ENCODE measurements around the gene DNAH6. TPM values are rescaled to one million over a fixed set of nuclear protein-coding genes. Genes with fewer than 3 reads are reported as not detected.
A peak's percentile ranks its signal among the peaks of the same experiment; 100 is the strongest.

DNAH6 gene
- total RNA-seq, 1 donor from 2014 or later = 1.9 TPM

DNA sequence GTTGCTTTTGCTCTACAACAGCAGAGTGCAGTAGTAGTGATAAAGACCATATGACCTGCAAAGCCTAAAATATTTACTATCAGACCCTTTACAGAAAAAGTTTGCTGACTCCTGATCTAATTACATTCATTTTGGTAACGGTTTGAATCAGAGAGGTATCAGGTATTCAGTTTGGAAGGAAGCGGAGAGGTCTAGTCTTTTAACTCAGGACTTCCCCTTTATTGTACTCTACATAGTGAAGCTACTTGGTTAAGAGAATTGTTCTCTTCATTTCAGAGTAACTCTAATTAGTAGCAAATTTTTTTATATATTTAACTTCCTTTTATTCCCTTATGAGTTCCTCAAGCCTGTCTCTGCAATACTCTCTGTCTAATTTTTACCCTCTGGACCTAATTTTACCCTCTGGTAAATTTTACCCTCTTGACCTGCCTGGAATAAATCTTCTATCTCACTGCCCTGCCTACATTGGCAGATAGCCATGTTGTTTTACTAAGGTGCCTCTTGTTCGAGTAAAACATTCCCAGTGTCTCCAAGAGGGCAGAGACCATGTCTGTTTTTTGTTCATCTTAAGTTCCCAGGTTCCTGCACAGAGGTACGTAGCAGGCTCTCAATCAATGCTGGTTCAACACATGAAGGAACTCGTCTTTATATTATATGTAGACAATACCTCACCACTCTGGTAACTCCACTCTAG, 170.6 kb downstream of the DNAH6 start:
- peak; percentile 88 for ATAC-seq
- DNase-seq (ENCODE audit: low spot score) = no peak

DNA sequence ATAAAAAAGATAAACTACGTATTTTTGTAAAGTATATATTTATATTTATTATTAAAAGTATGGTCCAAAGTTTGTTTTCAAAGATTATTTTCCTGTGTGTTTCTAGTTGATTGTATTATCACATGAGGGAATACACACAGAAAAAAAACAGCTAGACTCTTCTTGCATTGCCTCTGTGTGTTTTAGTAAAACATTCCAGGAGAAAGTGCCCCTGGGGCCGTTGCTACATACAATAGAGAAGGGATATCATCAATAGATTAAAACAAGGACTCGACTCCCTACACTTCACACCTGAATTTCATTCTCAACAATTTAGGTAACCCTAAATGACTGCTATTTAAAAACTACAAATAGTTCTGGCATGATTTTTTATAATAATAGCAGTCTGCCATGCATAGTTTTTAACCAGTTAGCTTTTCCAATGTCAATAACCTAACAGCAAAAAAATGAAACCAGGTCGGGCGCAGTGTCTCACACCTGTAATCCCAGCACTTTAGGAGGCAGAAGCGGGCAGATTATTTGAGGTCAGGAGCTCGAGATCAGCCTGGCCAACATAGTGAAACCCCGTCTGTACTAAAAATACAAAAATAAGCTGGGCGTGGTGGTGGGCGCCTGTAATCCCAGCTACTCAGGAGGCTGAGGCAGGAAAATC, 171.3 kb downstream of the DNAH6 start:
- peak; percentile 60 for ATAC-seq
- DNase-seq (ENCODE audit: low spot score) = no peak

DNA sequence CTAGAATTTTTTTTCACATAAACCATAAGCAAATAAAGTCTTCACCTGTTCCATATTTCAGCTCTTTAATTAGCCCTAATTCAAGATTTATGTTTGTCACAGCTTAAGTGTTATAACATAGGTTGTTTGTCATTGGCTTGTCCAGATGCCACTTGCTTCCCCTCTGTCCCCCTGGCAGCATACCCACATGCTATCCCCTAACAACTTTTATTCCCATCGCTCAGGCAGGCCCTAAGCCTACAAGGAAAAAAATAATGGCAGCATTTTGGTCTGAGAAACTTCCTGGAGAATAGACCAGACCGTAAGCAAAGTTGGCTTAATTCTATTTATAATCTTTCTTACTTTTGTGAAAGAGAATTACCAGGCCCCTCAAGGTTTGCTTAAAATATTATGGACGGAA, 173.9 kb downstream of the DNAH6 start:
- ATAC-seq (no peak), DNase-seq (ENCODE audit: low spot score) (no peak)

DNA sequence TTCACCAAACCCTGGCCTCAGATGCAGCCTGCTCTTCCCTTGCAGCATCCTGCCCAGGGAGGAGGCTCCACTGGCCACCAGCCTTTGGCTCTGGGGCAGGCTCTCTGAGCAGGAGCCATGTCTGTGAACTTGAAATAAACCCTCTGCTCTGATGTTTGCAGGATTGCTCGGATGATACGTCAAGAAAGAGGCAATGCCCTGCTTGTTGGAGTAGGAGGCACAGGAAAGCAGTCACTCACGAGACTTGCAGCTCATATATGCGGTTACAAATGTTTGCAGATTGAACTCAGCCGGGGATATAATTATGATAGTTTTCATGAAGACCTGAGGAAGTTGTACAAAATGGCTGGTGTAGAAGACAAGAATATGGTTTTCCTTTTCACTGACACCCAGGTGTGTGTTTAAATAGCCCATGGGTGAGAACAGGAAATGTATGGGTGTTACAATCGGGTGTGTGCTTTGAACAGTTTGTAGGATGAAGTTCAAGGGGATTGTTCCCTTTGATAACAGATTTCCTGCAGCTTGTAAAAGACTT, 177.9 kb downstream of the DNAH6 start:
- no peak for DNase-seq (ENCODE audit: low spot score)
- ATAC-seq = no peak

DNA sequence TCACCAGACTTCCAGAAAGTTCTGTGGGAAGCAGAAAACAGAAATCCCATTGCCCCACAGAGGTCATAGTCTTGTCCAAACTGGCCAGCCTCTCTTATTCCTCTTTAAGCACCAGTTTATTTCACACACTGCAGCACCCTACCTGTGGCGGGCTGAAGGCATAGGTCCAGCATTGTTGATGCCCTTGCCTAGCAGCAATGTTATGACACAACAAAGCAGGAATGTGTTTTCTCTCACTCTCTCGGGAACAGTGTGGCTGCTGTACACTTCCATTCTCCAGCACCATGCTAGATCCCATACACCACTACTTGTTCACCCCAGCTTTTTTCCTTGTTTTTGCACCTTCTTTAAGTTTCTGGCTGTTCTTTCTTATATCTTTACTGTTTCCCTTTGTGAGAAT, 181.6 kb downstream of the DNAH6 start:
- DNase-seq (ENCODE audit: low spot score) (no peak), ATAC-seq (no peak)

- no peak for ATAC-seq
- no peak for DNase-seq (ENCODE audit: low spot score)
Observed at GRCh38 chr2:84700006-84700405, 183.7 kb downstream of the DNAH6 start.

GRCh38 chr2:84701880-84702279, 185.6 kb downstream of the DNAH6 start:
- ATAC-seq (no peak), DNase-seq (ENCODE audit: low spot score) (no peak)

GRCh38 chr2:84702941-84703340, 186.6 kb downstream of the DNAH6 start:
- DNase-seq (ENCODE audit: low spot score) = no peak
- ATAC-seq = no peak

DNA sequence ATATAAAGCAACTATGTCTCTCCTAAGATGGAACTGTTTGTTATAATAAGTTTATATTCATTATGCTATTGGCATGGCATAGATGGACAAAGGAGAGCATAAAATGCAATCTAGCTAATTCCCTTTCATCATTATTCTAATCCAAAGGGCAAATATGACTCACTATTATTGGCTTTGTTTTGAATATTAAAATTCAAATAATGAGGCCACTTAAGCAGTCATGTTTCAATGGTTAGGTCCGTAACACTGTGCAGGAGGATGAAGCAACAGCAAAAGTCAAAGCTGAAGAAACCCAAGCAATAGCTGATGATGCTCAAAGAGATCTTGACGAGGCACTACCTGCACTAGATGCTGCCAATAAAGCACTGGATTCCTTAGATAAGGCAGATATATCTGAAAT, 187.5 kb downstream of the DNAH6 start:
- DNase-seq (ENCODE audit: low spot score) (no peak), ATAC-seq (no peak)

DNA sequence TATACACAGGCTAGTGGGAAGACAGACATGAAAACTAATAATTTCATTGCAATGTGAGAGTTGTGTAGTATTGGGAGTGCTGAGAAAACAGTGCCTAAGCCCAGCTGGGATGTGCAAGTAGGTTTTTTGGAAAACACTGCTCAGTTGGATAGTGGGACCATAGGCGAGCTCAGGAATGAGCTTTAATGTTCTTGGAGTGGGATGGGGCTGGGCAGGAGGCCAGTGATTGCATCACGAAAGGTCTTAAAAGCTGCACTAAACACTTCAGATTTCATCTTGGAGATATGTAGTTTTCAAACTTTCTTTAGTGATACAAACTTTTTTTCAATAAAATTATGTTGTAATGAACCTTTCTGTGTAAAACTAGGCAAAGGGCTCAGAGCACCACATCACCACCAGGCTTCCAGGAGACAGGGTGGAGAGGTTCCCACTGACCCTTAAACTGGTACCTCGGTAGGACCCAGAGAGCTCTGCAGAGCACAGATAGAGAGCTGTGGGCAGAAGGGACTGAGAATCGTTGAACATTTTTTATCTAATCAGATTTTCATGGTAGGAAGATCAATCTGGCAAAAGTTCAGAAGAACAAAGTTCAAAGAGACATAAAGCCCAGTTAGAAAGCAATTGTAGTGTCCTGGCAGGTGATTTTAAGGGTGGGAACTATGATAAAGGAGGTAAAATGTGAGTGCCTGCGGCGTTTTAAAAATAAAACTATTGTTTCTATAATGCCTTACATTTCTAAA, 188.4 kb downstream of the DNAH6 start:
- ATAC-seq (peak; percentile 94), DNase-seq (ENCODE audit: low spot score) (no peak)

GRCh38 chr2:84705858-84706257, 189.6 kb downstream of the DNAH6 start:
- ATAC-seq (no peak), DNase-seq (ENCODE audit: low spot score) (no peak)

- ATAC-seq (no peak), DNase-seq (ENCODE audit: low spot score) (no peak)
Observed at GRCh38 chr2:84708442-84708841, 192.1 kb downstream of the DNAH6 start.

DNA sequence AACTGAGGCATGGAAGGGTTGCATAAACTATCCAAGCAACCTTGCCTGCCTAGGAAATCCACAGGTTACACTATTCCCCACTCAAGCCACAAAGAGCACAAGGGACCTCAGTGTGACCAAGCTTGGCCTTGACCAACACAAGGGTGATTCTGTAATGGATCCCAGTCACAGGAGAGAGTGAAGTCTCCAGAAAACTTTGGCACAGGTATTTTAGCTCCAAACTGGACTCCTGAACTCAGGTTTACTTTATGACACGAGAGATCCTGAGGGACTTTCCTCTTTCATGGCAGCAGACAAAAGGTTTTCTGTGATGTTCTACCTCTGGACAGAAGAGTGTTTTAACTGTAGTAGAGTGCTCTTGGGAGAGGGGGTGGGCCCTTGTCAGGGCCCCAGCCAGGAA, 195.4 kb downstream of the DNAH6 start:
- ATAC-seq (peak; percentile 63), DNase-seq (ENCODE audit: low spot score) (no peak)

GRCh38 chr2:84713441-84713840, 197.1 kb downstream of the DNAH6 start:
- no peak for DNase-seq (ENCODE audit: low spot score)
- ATAC-seq = no peak

GRCh38 chr2:84716564-84716963, 200.3 kb downstream of the DNAH6 start:
- ATAC-seq (no peak), DNase-seq (ENCODE audit: low spot score) (no peak)

GRCh38 chr2:84717302-84717701, 201.0 kb downstream of the DNAH6 start:
- DNase-seq (ENCODE audit: low spot score) (no peak), ATAC-seq (no peak)

DNA sequence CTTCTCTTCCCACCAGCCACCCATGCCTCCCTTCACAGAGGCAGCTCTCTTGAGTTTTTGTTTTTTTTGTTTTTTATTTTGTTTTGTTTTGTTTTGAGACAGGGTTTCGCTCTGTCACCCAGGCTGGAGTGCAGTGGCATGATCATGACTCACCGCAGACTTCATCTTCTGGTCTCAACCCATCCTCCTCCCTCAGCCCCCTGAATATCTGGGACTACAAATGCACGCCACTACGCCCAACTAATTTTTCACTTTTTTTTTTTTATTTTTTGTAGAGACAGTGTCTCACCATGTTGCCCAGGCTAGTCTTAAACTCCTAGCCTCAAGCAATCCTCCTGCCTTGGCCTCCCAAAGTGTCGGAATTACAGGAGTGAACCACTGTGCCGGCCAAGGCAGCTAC, 203.1 kb downstream of the DNAH6 start:
- ATAC-seq = no peak

GRCh38 chr2:84723831-84724230, 207.5 kb downstream of the DNAH6 start:
- ATAC-seq (no peak), DNase-seq (ENCODE audit: low spot score) (no peak)

More for the DNA sequence above, 203.1 kb downstream of the DNAH6 start:
- no peak for DNase-seq (ENCODE audit: low spot score)

- ATAC-seq (peak; percentile 13), DNase-seq (ENCODE audit: low spot score) (no peak)
Observed at GRCh38 chr2:84725717-84726116, 209.4 kb downstream of the DNAH6 start.

DNA sequence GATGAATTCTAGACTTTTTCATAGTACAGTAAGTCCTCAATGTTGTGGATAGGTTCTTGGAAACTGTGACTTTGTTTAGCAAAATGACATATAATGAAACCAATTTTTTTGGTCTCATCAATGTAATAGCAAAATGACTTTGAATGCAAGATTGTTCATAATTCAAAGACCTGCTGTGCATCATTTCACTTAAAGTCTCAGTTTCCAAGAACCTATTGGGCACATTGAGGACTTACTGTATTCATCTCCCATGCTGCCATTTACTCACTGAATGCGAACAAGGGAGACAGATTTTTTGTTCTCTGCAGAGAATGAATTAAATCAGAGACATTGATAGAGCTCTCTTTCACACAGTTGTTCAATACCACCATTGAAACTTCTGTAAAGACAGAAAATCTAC, 211.0 kb downstream of the DNAH6 start:
- DNase-seq (ENCODE audit: low spot score) (no peak), ATAC-seq (no peak)

DNA sequence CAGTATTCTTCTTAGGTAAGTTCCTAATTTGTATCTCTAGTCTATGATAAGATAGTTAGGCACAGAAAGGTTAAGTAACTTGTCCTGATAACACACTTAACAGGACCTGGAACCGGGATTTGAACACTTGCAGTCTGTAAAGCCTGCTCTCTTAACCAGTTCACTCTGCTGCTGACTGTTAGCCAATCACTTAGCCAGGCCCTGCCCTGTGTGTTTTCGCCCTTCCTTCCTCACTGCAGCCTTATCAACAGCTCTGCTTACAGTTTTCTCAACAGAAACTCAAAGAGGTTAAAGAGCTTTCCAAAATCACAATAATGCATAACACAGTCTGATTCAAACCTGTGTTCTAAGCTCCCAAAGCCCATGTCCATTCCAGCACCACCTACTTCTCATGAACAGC, 212.9 kb downstream of the DNAH6 start:
- ATAC-seq = no peak
- DNase-seq (ENCODE audit: low spot score) = no peak

DNA sequence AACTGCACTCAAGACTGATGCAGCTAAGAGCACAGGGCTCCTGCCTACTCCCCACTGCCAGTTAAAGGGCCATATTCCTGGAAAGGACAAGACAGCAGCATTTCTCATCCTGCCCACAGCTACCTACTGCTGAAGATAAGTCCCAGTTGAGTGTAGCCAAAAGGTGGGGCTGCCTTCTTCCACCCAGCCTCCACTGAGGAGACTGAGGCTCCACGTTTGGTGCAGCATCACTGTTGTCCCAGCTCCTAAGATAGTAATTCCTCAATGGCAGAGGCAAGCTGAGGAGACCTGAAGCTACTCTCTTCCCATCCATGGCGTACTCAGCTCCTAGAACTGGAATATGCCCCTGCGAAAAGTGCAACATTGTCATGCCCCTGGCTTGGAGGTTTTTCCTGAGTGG, 214.9 kb downstream of the DNAH6 start:
- DNase-seq (ENCODE audit: low spot score) = no peak
- ATAC-seq = no peak
